Heart right ventricle (tissue), 16 donors: ENCODE results near the gene CIDEA. TPM values are rescaled to one million over a fixed set of nuclear protein-coding genes. Genes with fewer than 3 reads are reported as not detected.

Source experiments
- ATAC-seq, 8 donors: fragments of 200-7000 bp; cut with Tn5 transposase; one replicate each; pipeline ENCODE4 v1.9.1; 2020; ENCODE audit warnings: mild to moderate bottlenecking in 8 of 8, moderate library complexity in 8 of 8, moderate number of reproducible peaks in 1 of 8
- DNase-seq, 2 donors: peaks; one replicate each; pipeline ENCODE4 v3.0.0-alpha.2; 2020
- H3K27ac ChIP-seq, 10 donors: fragments of 200-600 bp; sonication (generic) in 2 of 10; one replicate each; pipeline versions ENCODE4 v1.5.0 to v1.8.0; 2020 to 2022; ENCODE audit warnings: mild to moderate bottlenecking in 3 of 10
- H3K27me3 ChIP-seq, 7 donors: fragments of 200-600 bp; one replicate each; pipeline ENCODE4 v1.8.0; 2021 to 2022; ENCODE audit warnings: mild to moderate bottlenecking in 2 of 7
- H3K36me3 ChIP-seq, 9 donors: fragments of 200-600 bp; sonication (generic) in 1 of 9; one replicate each; pipeline versions ENCODE4 v1.5.0 to v1.8.0; 2020 to 2022; ENCODE audit warnings: mild to moderate bottlenecking in 2 of 9
- H3K4me1 ChIP-seq, 9 donors: fragments of 200-600 bp; sonication (generic) in 1 of 9; one replicate each; pipeline versions ENCODE4 v1.5.0 to v1.8.0; 2020 to 2022; ENCODE audit warnings: mild to moderate bottlenecking in 4 of 9
- H3K4me3 ChIP-seq, 10 donors: fragments of 200-600 bp; sonication (generic) in 2 of 10; one replicate each; pipeline versions ENCODE4 v1.5.0 to v1.8.0; 2020 to 2022; ENCODE audit warnings: mild to moderate bottlenecking in 7 of 10, moderate library complexity in 2 of 10
- H3K9me3 ChIP-seq, 11 donors: fragments of 200-600 bp in 10 of 11; sonication (generic) in 2 of 11; one replicate each; pipeline versions ENCODE4 v1.5.0 to v1.8.0; 2013 to 2022; ENCODE audit warnings: mild to moderate bottlenecking in 2 of 11, control low read depth in 1 of 11, moderate library complexity in 1 of 11
- CTCF ChIP-seq, 9 donors: fragments of 200-600 bp; sonication (generic) in 2 of 9; IDR thresholded peaks; one replicate each; pipeline versions ENCODE4 v1.5.0 to v1.8.0; 2021 to 2022; ENCODE audit warnings: antibody characterized with exemption in 9 of 9, mild to moderate bottlenecking in 5 of 9, moderate library complexity in 1 of 9
- WGBS, 2 donors: extraction: QIAGEN DNeasy Blood & Tissue Kit; methylation state at CpG; one replicate each; pipeline ENCODE4 v1.1.7; 2013; ENCODE audit warnings: inconsistent platforms in 1 of 2; 5-methylcytosine and 5-hydroxymethylcytosine counted together
- intact Hi-C, 10 donors: fragments of 100-400 bp; cut with DNase I; formaldehyde crosslinking; loops; one replicate each; pipeline versions ENCODE4 v1.11.1 to v1.14.2; 2022
- polyA plus RNA-seq, 2 donors: library from polyadenylated mRNA; stranded (reverse); fragments of 200-250 nt; gene quantifications; one replicate each; pipeline ENCODE4 v1.2.3, GENCODE V29; 2013
- total RNA-seq, 10 donors: library from RNA; stranded (reverse); fragmentation: NEBNext Ultra II Directional in 3 of 10; extraction: Animal tissue kit (Norgen Biotek cat#: 25700) in 3 of 10; gene quantifications; one replicate each; pipeline versions ENCODE4 v1.2.1 to v1.2.4, GENCODE V29; 2021 to 2023
- donor health status: Arrhythmogenic right ventricular cardiomyopathy.
- donor health status: ischemic (EF 13 %, LVEDD 7.1; RV severe dilation, severe dysfunction).
- donor health status: healthy with polysubstance abuse.
- donor health status: DM: no; HTN: yes; CAD: no.
- donor health status: DM: no; HTN: no; CAD: no.
- donor health status: ischemic (EF 25% LVEDD 6.9; RV normal size, moderate dysfunction).
- donor health status: ischemic (EF 25% LVEDD 5.7; RV mildly dilated, moderate dysfunction).
- donor health status: healthy.
- donor health status: DM: yes; HTN: yes; CAD: no.
- donor health status: Ischemic cardiomyopathy.
- donor health status: ischemic (EF 35%, LVEDD 5.7; RV mildly dilated, moderate dysfunction).
- donor health status: nonischemic (EF 11% LVEDD 7.7; RV severe dilation, severe dysfunction).
- donor health status: DM: yes; HTN: yes; CAD: no.
- donor health status: PGD.
- donor health status: ischemic (EF 29% LVEDD 5.4; RV normal size, mild dysfunction).
- donor health status: nonischemic (EF 23%, LVEDD 6.1; RV moderate dilation, normal function).

Gene CIDEA
- total and polyA plus RNA-seq, 12 donors, result 0.37 to 6.8 (median 1.4) TPM; not detected in 2

DNA sequence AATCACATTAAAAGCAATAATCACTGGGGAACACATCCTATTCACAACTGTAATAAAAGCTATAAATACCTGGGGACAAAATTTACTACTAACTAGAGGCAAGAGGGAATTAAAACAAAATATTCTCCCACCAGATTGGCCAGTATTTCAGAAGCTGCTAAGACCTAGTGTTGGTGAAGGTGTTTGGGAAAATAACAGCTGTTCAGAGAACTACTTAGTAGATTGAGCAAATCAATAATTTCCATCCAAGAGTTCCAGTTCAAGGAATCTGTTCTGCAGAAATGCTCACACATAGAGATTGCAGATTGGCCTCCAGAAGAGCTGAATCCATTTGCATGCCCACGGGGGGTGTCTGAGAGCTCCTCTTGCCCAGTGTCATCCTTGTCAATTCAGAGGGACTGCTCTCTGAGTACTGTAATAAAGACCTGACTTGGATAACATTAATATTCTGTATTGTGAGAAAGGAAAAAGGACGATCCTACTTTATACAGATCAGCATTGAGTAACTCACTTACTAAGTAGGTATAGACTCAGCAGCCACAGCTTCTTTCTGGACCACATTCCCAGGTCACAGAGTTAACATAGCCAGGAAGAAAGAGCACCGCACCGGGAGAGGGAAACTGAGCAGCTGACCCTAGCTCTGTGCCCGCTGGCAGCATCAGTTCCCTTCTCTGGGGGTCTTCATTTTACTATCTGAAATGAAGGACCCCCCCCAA lies 59.5 kb downstream of the CIDEA start:
- 82 to 87% methylated on average over 5 of the region's 5 CpGs for WGBS, 2 donors
- intact Hi-C loops, result loop anchor here in 1 of 10 donors (10.0 kb wide), 1 partner anchor 61 kb away; the partner anchor contains the start of gene AFG3L2

DNA sequence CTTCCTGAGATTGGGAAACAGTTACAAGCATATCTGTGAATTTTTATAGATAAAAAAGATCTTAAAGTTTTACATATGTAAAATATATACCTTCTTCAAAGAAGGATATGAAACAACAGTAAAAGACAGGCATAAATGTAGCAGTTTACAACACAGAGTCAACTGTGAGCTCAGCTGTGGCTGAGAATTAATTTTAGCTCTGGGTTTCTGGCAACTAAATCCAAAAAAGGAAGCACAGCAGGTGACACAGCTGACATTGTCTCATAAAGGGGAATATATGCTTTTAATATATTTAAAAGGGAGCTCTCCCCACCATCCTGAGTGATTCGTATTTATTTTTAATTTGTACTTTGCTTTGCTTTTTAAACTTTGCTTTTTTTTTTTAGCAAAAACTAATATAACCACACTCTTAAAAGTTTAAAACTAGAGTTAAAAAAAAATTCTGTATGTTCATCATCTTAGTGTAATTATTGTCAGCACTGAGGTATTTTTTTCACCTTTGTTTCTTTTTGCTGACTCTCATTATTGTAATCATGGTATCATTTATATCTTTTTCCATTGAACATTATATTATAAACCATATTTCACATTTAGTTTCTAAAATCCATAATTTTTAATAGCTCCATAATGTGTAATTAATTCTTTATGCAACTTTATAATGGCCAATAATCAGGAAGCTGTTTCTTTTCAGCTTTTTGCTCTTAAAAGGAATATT lies 60.6 kb downstream of the CIDEA start:
- Histone ChIP-seq H3K36me3 (peaks cover 0 to 93% (median 29%) of the 10 kb centered on the region in 9 donors), H3K27ac (peak overlapping the region in 8 of 10 donors; percentile 1 to 86 (median 48)), H3K9me3 (peaks cover 0 to 13% (median 7%) of the 10 kb centered on the region in 11 donors), H3K4me3 (no peak overlapping the region), H3K27me3 (no peaks in the 10 kb centered on the region), H3K4me1 (peaks cover 15 to 77% (median 66%) of the 10 kb centered on the region in 9 donors)
- ATAC-seq (no peak), DNase-seq (no peak)
- WGBS, 2 donors, result 79 to 92% methylated on average over 1 of the region's 1 CpG
- intact Hi-C loops, result loop anchor here in 1 of 10 donors (10.0 kb wide), 1 partner anchor 60 kb away; the partner anchor contains the start of gene AFG3L2
- no peak for TF ChIP-seq CTCF (IDR thresholded peaks at IDR 0.05)

More for the DNA sequence above, 59.5 kb downstream of the CIDEA start:
- Histone ChIP-seq H3K27me3 (peaks cover 0 to 1% (median 0%) of the 10 kb centered on the region in 7 donors), H3K9me3 (peaks cover 0 to 13% (median 7%) of the 10 kb centered on the region in 11 donors), H3K4me1 (peaks cover 20 to 83% (median 73%) of the 10 kb centered on the region in 9 donors), H3K4me3 (no peak overlapping the region), H3K36me3 (peaks cover 0 to 87% (median 29%) of the 10 kb centered on the region in 9 donors), H3K27ac (peak overlapping the region in 6 of 10 donors; percentile 1 to 86 (median 52))
- TF ChIP-seq CTCF (IDR thresholded peaks at IDR 0.05), result no peak
- DNase-seq (no peak), ATAC-seq (no peak)

DNA sequence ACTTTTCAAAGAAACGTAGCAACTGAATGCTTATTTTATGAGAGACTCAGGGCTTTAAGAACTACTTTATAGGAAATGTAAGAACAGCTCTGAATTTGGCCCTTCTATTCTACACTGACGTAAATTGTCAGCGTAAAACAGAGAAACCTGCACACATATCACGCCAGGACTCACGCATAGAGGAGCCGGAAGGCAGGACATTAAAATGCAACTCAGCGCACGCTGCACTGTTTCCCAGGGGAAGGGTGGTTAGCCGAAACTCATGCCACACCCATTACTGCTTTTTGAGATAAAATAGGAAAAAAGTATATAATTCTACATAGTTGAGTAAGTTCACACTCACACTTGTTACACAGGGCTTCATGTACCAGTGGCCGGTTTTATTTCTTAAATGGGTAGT lies 61.3 kb downstream of the CIDEA start:
- DNase-seq (no peak), ATAC-seq (peak in 5 of 8 donors; percentile 3 to 35 (median 15))
- Histone ChIP-seq H3K9me3 (peaks cover 0 to 13% (median 7%) of the 10 kb centered on the region in 11 donors), H3K4me1 (peaks cover 14 to 71% (median 60%) of the 10 kb centered on the region in 9 donors), H3K36me3 (peaks cover 0 to 93% (median 28%) of the 10 kb centered on the region in 9 donors), H3K4me3 (no peak overlapping the region), H3K27me3 (no peaks in the 10 kb centered on the region), H3K27ac (peak overlapping the region in 9 of 10 donors; percentile 19 to 86 (median 52))
- TF ChIP-seq CTCF (IDR thresholded peaks at IDR 0.05), result no peak
- 53 to 59% methylated on average over 10 of the region's 10 CpGs for WGBS, 2 donors
- intact Hi-C loops, result loop anchor here in 1 of 10 donors (10.0 kb wide), 1 partner anchor 59 kb away; the partner anchor contains the start of gene AFG3L2

GRCh38 chr18:12315911-12316310 lies 61.8 kb downstream of the CIDEA start:
- 33 to 37% methylated on average over 5 of the region's 5 CpGs for WGBS, 2 donors
- H3K4me3 ChIP-seq, result no peak overlapping the region

More at GRCh38 chr18:12315911-12316310, 61.8 kb downstream of the CIDEA start:
- Histone ChIP-seq H3K27me3 (no peaks in the 10 kb centered on the region), H3K27ac (peak overlapping the region in 9 of 10 donors; percentile 19 to 86 (median 52)), H3K36me3 (peaks cover 0 to 93% (median 29%) of the 10 kb centered on the region in 9 donors), H3K9me3 (peaks cover 0 to 13% (median 7%) of the 10 kb centered on the region in 11 donors), H3K4me1 (peaks cover 14 to 71% (median 56%) of the 10 kb centered on the region in 9 donors)
- ATAC-seq (peak; percentile 27 to 81 (median 62)), DNase-seq (peak; percentile 65 to 71)
- TF ChIP-seq CTCF (IDR thresholded peaks at IDR 0.05), result no peak
- intact Hi-C loops, result loop anchor here in 1 of 10 donors (10.0 kb wide), 1 partner anchor 59 kb away; the partner anchor contains the start of gene AFG3L2
